ENCODE results near the gene FITM2.
"Not testable (repeated sequence)": the region's sequence is repeated elsewhere in the genome, so short reads cannot be mapped to it uniquely, and the experiment has no call there.

FITM2 gene

DNA sequence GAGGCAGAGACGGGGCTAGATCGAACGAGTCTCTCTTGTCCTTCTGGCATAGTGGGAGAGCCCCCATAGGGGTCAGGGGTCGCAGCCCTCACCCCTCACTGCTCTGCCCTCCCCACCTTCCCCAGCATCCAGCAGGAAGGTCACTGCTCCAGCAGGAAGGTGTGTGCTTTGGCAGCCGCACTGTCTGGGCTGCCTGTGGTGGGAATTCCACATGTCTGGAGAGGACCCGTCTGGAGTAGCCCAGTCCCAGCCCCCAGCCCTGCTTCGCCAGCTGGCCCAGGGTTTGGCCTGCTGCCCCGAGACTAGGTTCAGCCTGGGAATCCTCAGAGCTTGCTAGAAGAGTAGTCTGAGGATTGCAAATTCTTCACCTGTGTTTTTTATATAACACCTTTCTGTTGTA, 23.3 kb upstream of the FITM2 start:
- DNase-seq (ENCODE audit: low read depth, low spot score), result no peak

DNA sequence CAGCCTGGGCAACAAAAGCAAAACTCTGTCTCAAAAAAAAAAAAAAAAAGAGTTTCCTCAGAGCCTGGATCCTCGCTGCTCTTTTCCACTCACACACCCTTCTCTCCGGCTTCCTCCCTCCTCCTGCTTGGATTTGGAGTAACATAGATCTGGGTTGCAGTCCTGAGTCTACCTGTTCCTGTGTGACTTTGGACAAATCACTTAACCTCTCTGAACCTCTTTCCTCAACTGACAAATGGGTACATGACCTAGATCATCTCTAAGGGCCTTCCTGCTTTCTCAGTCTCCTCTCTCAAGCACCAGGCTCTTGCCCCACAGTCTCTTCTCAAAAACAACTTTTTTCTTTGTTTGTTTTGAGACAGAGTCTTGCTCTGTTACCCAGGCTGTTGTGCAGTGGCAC, 20.2 kb upstream of the FITM2 start:
- no peak for DNase-seq (ENCODE audit: low read depth, low spot score)

DNA sequence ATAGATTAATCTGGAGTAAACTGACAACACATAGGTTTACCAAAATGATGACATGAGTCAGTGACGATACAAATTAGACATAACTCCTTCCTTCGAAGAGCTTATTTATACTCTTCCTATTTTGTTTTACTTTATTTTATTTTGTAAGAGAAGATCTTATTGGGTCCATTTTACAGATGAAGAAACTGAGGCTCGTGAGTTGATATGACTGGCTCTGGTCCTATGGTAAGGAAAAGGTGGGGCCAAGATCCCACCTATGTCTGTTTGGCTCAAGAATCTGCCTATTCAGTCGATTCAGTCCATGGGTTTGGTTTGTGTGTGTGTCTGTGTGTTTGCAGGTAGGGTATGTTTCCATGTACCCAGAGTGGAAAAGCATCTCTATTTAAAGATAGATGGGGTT, 17.4 kb upstream of the FITM2 start:
- no peak for DNase-seq (ENCODE audit: low read depth, low spot score)

DNA sequence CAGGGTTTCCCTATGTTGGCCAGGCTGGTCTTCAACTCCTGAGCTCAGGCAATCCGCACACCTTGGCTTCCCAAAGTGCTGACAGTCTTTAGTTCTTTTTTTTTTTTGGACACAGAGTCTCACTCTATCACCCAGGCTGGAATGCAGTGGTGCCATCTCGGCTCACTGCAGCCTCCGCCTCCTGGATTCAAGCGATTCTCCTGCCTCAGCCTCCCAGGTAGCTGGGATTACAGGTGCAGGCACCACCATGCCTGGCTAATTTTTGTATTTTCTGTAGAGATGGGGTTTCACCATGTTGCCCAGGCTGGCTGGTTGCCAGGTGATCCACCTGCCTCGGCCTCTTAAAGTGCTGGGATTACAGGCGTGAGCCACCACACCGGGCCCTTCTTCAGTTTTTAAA, 16.7 kb upstream of the FITM2 start:
- not testable (repeated sequence) for DNase-seq (ENCODE audit: low read depth, low spot score)

DNA sequence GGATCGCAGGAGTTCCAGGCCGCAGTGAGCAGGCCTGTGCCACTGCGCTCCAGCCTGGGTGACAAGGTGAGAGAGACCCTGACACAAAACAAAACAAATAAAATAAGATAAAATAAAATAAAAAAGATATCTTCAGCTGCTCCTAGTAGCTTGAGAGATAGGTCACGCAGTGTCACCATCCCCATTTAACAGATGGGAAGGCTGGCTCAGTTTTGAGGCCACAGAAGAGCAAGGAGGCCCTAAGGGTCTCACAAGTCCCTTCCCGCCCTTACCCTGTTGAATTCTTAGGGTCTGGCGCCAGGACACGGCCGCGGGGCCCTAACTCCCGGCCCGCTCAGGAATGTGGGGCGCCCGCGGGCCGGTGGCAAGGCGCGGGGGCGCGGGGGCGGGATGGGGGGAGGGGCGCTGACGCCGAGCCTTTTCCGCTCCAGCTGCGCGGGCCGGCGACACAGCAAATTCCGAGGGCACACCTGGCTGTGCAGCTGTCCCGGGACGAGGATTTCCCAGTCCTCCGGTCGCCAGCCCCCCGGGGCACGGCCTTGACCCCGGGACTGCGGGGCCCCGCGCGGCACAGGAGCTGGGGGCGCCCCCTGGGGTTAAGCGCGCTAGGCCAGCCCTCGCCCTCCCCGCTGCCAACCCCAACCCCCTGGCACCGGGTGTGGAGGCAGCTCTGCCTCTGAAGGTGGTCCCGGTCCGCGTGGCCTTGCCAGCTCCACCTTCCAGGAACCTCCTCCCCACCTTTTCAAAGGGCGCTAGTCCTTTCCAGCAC, 15.6 kb upstream of the FITM2 start:
- peak; percentile 49 for DNase-seq (ENCODE audit: low read depth, low spot score)

DNA sequence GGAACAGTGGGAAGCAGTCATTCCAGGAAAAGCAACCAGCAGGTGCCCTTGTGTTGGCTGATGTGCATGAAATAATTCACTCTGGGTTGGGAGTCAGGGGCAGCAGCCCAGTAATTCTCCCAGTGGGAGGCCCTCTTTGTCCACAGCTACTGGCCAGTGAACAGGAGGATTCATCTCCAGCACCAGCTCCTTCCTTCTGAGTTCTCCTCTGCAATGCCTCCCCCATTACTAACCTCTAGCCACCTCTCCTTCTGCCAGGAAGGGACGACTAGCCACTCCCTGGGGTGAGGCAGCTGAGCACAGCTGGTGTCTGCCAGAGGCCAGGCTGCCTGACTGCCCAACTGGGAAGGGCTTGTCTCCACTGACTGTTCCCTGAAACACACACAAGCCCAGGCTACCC, 13.3 kb upstream of the FITM2 start:
- DNase-seq (ENCODE audit: low read depth, low spot score), result peak; percentile 39

DNA sequence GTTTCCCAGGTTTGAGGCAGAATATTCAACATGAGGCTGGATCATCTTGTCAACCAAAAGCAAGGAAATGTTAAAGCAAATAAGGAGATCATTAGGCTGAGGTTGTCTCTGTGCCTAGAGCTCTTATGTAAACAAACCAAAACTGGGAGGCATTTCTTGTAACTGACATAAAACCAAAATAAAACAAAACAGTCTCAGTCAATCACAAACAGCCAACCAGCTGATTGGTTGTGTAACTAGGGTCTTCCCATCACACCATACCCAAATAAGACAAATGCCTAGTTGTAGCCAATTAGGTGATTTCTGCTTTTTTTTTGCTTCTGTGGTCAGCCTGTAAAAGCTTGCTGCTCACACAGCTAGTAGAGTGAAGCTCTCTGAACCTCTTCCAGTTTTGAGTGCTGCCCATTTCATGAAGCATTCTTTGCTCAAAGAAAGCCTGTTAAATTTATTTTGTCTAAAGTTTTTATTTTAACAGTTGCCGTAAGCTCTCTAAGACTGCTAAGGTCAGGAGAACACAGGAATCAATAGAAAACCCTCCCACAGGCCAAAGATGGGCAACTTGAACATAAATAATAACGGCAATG, 8.9 kb upstream of the FITM2 start:
- no peak for DNase-seq (ENCODE audit: low read depth, low spot score)

DNA sequence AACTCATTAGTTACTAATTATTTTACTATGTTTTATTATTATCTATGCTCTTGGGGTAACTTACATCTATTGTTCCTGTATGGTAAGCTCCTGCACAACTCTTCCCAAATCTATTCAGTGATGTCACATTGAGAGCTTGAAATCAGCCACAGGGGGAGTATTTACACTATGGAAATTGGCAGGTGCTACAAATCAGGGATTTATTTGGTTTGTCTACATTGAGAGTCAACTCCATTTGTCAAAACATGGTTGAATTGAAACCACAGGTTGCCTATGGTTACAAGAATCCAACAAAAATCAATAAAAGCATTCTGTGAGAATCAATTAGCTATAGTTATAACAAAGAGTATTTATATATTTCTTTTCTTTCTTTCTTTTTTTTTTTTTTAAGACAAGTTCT, 3.9 kb upstream of the FITM2 start:
- no peak for DNase-seq (ENCODE audit: low read depth, low spot score)

DNA sequence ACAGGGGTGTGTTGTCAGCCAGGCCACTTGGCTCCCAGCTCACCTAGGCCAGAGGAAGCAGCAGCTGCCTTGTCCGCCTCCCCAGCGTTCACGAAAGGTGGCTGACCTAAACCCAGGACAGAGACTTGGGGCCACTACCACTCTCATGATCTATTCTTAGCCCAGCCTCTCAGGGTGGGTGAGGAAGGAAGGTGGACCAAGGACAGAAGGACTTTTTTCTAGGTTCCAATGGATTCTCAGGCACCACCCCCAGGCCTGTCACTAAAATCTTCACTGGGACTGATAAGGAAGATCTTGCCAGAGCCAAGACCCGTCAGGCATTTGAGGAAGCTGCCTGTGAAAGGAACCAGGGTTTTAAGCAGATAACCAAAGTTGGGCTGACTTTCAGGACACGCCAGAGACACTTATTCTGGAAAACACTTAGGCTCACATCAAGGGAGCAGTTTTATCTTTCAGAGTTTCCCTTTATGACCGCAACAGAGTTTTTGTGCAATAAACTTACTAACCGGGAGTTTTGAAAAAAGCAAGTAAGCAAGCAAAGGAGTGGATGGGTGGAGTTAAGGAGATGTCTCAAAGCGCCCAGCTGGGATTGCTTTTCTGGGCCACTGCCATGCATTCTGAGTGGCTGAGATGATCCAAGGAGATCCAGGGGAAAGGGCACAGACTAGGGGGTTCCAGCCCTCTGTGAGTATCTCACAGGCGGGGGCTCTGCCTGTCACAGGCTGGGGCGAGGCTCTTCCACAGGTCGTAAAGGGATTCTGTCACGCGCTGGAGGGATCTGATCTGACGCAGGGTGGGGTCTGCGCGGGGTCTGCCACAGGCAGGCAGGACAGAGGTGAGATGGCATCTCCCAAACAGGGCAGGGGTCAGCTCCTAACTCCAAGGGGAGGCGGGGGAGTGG, 989 bp downstream of the FITM2 start:
- peak; percentile 55 for DNase-seq (ENCODE audit: low read depth, low spot score)

DNA sequence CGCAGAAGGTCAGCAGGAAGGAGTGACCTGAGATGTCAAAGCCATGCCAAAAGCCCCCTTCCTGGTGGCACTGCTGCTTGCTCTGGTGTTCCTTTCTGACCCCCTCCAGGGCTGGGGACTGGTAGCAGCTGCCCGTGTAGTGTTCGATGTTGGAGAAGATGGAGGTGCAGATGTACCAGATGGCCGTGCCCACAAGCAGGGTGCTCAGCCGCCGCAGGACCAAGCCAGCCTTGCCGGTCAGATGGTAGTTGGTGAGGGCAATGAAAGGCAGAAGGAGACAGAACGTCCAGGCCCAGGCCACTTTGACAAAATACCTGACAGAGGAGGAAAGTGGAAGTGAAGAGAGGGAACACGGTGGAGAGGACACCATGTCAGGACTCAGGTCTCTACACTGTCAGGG, 4.1 kb downstream of the FITM2 start:
- no peak for DNase-seq (ENCODE audit: low read depth, low spot score)

DNA sequence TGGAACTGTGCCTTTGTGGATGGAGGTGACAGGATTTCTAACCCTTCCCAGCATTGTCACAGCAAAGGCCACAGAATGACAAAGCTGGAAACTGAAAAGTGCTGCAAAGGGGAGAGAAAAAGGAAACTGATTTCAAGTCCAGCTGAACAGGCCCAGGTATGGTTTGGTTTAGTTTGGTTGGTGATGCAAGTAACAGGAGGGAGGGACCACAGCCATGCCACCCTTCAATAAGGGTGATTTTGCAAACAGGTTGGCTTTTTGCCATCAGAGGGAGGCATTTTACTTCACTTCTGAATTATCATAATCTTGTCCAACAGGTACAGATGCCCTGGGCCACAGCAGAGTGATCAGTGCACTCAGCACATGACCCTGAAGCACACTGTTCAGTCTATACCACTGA, 6.6 kb downstream of the FITM2 start:
- no peak for DNase-seq (ENCODE audit: low read depth, low spot score)

DNA sequence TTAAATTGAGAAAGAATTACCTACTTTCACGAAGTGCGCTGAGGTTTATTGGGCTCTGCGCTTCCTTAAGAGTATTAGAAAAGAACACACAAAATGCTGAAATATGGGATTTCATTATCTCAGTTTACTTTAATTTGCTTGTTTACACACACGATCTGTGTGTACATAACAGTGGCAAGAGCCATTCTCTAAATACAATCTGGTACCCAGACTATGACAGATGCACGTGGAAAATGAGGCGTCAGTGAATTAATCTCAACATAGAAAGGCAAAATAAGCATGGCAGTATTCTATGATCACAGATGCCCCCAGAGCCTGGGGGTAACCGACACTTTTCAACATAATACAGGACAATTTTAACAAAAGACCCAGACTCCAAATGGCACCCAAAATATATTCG, 8.3 kb downstream of the FITM2 start:
- DNase-seq (ENCODE audit: low read depth, low spot score), result no peak

DNA sequence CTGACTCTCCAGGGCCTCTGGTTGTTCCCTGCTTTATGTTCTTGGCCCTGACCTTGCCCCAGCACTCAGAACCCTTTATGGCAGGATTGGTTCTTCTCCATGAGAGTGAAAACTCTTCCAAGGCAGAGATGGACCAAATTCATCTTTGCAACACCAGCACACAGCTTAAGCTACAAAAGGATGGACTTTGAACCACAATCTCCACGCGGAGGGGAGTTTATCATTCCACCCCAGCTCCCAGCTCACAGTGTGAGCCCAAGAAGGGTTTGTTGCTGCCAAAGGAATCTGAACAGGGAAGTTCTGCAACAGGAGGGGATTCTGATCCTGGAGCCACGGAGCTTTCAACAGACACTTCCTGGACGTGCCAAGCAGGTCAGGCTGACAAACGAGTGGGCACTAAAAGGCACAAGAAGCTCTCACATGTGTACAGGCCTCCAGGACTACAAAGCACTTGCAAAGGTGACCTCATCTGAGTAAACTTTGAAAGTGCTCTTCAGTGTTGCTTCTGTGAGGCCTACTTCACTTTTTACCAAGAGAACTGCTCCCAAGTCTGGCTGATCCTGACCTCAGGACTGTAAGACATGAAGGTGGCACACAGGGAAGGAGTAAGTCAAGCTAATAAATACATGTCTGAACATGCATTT, 8.9 kb downstream of the FITM2 start:
- no peak for DNase-seq (ENCODE audit: low read depth, low spot score)

DNA sequence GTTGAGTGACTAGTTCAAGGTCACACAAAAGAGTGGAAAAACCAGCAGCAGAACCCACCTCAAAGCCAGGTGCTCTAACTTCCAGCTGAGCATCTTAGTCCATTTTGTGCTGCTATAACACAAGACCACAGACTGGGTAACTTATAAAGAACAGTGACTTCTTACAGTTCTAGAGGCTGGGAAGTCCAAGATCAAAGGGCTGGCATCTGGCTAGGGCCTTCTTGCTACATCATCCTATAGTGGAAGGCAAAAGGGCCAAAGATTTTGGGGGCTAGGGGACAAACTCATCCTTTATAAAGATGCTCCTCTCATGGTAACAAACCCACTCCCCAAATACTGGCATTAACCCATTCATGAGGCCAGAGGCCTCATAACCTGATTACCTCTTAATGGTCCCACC, 9.7 kb downstream of the FITM2 start:
- no peak for DNase-seq (ENCODE audit: low read depth, low spot score)

DNA sequence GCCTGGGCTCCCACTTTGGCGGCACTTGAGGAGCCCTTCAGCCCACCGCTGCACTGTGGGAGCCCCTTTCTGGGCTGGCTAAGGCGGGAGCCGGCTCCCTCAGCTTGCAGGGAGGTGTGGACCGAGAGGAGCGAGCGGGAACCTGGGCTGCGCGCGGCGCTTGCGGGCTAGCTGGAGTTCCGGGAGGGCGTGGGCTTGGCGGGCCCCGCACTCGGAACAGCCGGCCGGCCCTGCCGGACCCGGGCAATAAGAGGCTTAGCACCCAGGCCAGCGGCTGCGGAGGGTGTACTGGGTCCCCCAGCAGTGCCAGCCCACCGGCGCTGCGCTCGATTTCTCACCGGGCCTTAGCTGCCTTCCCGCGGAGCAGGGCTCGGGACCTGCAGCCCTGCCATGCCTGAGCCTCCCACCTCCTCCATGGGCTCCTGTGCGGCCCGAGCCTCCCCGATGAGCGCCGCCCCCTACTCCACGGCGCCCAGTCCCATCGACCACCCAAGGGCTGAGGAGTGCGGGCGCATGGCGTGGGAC, 11.9 kb downstream of the FITM2 start:
- peak; percentile 47 for DNase-seq (ENCODE audit: low read depth, low spot score)

DNA sequence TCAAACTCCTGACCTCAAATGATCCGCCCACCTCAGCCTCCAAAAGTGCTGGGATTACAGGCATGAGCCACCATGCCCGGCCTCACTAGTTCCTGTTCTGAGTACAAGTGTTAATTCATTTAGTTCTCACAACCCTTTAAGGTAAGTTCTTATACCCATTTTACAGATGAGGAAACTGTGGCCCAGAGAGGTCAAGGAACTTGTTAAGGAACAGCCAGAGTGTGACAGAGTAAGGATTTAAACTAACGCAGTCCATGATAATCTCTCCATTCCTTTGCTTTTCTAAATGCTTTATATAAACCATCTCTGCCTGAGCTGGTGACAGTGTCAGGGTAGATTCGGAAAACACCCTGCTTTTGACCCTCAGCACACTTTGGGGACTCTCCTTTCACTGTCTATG, 13.3 kb downstream of the FITM2 start:
- DNase-seq (ENCODE audit: low read depth, low spot score), result no peak

DNA sequence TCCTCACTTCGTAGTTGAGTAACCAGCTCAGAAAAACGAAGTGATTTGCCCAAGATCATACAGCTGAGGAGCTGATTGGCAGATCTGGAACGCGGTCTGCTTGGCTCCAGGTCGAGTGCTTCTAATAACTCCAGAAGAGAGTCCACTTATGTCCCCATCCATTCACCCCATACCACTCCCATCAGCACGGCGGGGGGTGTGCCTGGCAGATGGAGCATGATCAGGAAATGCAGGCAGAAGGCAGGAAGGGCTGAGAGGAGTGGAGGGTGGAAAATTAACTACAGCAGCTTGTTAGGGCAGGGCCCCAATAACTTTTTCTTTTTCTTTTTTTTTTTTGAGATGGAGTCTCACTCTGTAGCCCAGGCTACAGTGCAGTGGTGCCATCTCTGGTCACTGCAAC, 15.0 kb downstream of the FITM2 start:
- no peak for DNase-seq (ENCODE audit: low read depth, low spot score)

DNA sequence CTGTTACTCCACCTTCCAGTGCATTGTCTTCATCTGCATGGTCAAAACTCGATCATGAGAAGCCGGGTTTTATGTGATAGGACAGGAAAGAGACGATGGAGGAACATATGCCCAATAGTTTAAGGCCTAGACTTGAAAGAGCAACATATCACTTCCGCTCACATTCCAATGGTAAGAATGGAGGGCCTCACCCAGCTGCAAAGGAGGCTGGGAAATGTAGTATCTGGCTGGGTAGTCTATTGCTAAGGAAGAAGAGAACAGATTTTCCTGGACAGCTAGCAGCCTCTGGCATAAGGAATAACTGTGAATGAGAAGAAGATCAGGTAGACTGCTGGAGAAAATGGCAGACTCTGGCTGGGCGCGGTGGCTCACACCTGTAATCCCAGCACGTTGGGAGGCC, 19.2 kb downstream of the FITM2 start:
- no peak for DNase-seq (ENCODE audit: low read depth, low spot score)

DNA sequence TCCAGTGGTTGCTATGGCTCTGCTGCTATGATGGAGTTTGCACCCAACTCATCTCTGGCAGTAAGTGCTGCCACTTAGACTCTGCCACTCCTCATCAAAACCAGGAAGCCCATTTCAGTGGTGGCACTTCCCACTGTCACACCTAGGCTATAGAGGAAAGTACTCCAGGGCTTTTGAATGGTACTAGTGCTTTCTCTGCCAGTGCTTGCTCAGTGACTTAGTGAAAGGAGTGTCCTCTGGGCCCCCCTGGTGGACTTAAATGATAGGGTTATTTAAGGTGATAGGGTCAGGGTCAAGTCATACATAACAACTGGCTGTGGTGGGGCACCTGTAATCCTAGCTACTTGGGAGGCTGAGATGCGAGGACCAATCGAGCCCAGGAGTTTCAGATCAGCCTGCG, 22.8 kb downstream of the FITM2 start:
- DNase-seq (ENCODE audit: low read depth, low spot score), result no peak

DNA sequence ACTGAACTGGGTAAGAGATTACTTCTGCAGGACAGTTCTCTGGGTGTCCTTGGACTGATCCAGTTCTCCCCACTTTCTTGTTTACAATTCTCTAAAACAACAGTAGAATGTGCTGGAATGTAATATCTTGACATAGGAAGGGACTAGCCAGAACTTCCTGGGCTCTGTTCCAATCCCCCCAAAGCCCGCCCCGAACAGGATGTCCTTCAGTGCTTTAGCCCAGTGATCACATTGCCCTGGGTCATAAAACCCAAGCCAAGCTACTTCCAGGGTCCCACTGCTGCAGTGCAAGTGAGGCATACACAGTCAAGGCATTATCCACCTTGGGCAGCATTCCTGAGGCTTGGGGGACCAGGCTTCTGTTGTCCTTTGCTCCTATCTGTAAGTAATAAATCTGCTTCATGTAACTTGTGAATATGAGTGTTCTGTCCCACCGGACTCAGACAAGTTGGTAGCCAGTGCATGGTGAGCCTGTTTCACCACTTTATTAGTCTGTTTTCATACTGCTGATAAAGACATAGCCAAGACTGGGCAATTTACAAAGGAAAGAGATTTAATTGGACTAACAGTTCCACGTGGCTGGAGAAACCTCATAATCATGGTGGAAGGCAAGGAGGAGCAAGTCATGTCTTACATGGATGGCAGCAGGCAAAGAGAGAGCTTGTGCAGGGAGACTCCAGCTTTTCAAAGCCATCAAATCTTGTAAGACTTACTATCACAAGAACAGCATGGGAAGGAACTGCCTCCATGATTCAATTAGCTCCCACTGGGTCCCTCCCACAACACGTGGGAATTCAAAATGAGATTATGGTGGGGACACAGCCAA, 23.5 kb downstream of the FITM2 start:
- no peak for DNase-seq (ENCODE audit: low read depth, low spot score)

DNA sequence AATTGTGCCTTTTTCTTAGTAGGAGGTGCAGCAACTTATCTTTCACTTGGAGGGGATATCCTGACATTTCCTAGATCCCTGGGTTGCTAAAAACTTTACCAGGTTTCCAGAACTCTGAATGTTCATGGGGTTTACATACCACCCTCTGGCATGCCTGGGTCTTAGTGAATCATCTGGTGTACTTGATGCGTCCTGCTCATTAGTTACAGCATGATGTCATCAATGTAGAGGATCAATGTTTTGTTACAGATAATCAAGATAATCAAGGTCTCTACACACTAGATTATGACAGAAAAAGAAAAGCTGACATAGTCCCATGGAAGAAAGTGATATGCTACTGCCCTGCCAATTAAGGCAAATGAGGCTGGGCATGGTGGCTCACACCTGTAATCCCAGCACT, 27.0 kb downstream of the FITM2 start:
- DNase-seq (ENCODE audit: low read depth, low spot score), result no peak

All from ELF-1 (cell line).